ENCODE data around the gene TCEANC2. TPM values are rescaled to one million over a fixed set of nuclear protein-coding genes. Genes with fewer than 3 reads are reported as not detected.

The TCEANC2 gene
- total RNA-seq, 2 donors from 2014 or later: 4.4 to 5.9 TPM

- peak; percentile 77 for DNase-seq
- Histone ChIP-seq H3K4me3 (no peak overlapping the region), H3K4me1 (peaks cover 4% of the 10 kb centered on the region), H3K27me3 (no peaks in the 10 kb centered on the region), H3K9me3 (no peaks in the 10 kb centered on the region), H3K36me3 (no peaks in the 10 kb centered on the region), H3K27ac (peak overlapping the region; percentile 4), H3K9ac (ENCODE audit: low read depth in 2 of 2, low read length in 2 of 2) (peak overlapping the region in 1 of 2 donors; percentile 29)
- no peak for TF ChIP-seq CTCF (IDR thresholded peaks at IDR 0.05)
- intact Hi-C loops (cut with DNase I): loop anchor here (5.0 kb wide), 2 partner anchors 278 to 363 kb away; no protein-coding TSS in a partner anchor
Observed at GRCh38 chr1:54124472-54124871, 71.1 kb downstream of the TCEANC2 start.

- H3K36me3 ChIP-seq: no peaks in the 10 kb centered on the region
- no peak for DNase-seq
- TF ChIP-seq CTCF (IDR thresholded peaks at IDR 0.05): no peak
- H3K9ac ChIP-seq (ENCODE audit: low read depth in 2 of 2, low read length in 2 of 2): no peak overlapping the region
- H3K4me1 ChIP-seq: peaks cover 4% of the 10 kb centered on the region
- H3K27me3 ChIP-seq: no peaks in the 10 kb centered on the region
- H3K27ac ChIP-seq: peak overlapping the region; percentile 4
- intact Hi-C loops (cut with DNase I): loop anchor here (5.0 kb wide), 2 partner anchors 277 to 362 kb away; no protein-coding TSS in a partner anchor
- H3K9me3 ChIP-seq: no peaks in the 10 kb centered on the region
- H3K4me3 ChIP-seq: no peak overlapping the region
Observed at GRCh38 chr1:54124906-54125305, 71.5 kb downstream of the TCEANC2 start.

GRCh38 chr1:54125386-54126070, 72.1 kb downstream of the TCEANC2 start:
- Histone ChIP-seq H3K27ac (no peak overlapping the region), H3K4me1 (peaks cover 4% of the 10 kb centered on the region), H3K36me3 (no peaks in the 10 kb centered on the region), H3K9me3 (no peaks in the 10 kb centered on the region), H3K4me3 (no peak overlapping the region), H3K9ac (ENCODE audit: low read depth in 2 of 2, low read length in 2 of 2) (no peak overlapping the region), H3K27me3 (no peaks in the 10 kb centered on the region)
- TF ChIP-seq CTCF (IDR thresholded peaks at IDR 0.05): peak; percentile 20
- peak; percentile 47 for DNase-seq
- intact Hi-C loops (cut with DNase I): no loop called here

GRCh38 chr1:54126271-54126815, 72.9 kb downstream of the TCEANC2 start:
- H3K9ac ChIP-seq (ENCODE audit: low read depth in 2 of 2, low read length in 2 of 2): no peak overlapping the region
- H3K9me3 ChIP-seq: no peaks in the 10 kb centered on the region
- no peak overlapping the region for H3K27ac ChIP-seq
- H3K36me3 ChIP-seq: no peaks in the 10 kb centered on the region
- intact Hi-C loops (cut with DNase I): no loop called here
- DNase-seq: no peak
- no peaks in the 10 kb centered on the region for H3K4me1 ChIP-seq
- no peak overlapping the region for H3K4me3 ChIP-seq
- TF ChIP-seq CTCF (IDR thresholded peaks at IDR 0.05): no peak
- H3K27me3 ChIP-seq: no peaks in the 10 kb centered on the region

GRCh38 chr1:54127594-54128300, 74.3 kb downstream of the TCEANC2 start:
- intact Hi-C loops (cut with DNase I): no loop called here
- TF ChIP-seq CTCF (IDR thresholded peaks at IDR 0.05): no peak

More at GRCh38 chr1:54127594-54128300, 74.3 kb downstream of the TCEANC2 start:
- no peak for DNase-seq
- H3K4me3 ChIP-seq: no peak overlapping the region
- no peak overlapping the region for H3K9ac ChIP-seq (ENCODE audit: low read depth in 2 of 2, low read length in 2 of 2)
- no peaks in the 10 kb centered on the region for H3K36me3 ChIP-seq
- no peaks in the 10 kb centered on the region for H3K4me1 ChIP-seq
- no peaks in the 10 kb centered on the region for H3K27me3 ChIP-seq
- no peak overlapping the region for H3K27ac ChIP-seq
- no peaks in the 10 kb centered on the region for H3K9me3 ChIP-seq

All from colonic mucosa (tissue), 4 donors.